PC-9 (cell line): Measurements from ENCODE around the gene PIGBOS1. TPM values are rescaled to one million over a fixed set of nuclear protein-coding genes. Genes with fewer than 3 reads are reported as not detected.
A peak's percentile ranks its signal among the peaks of the same experiment; 100 is the strongest.
"Not testable (repeated sequence)": the region's sequence is repeated elsewhere in the genome, so short reads cannot be mapped to it uniquely, and the experiment has no call there.

ENCODE experiments used
- BruUV-seq: library from RNA; stranded (reverse); fragments of 400-500 nt; replicated peaks from 2 replicates; lab custom pipeline; 2021; lab: Mats Ljungman, UMichigan
- CTCF ChIA-PET: fragments of 300-600 bp; sonication (Branson Sonifier 250); formaldehyde crosslinking; loops from one replicate; lab custom pipeline; 2022; ENCODE audit warnings: antibody characterized with exemption; lab: Charles Lee
- POLR2A ChIA-PET: fragments of 300-600 bp; sonication (Branson Sonifier 250); formaldehyde crosslinking; loops from one replicate; lab custom pipeline; 2022; ENCODE audit warnings: antibody characterized with exemption; ENCODE audit not compliant: unreplicated experiment; lab: Charles Lee
- DNase-seq, 2 experiments: peaks; one replicate each; pipeline versions ENCODE4 v3.0.0 to v3.0.0-alpha.2; 2015 to 2022; ENCODE audit warnings: mixed read lengths in 1 of 2
- H2AFZ ChIP-seq: fragments of 200-600 bp; sonication (generic); 2 replicates; pipeline ENCODE4 v1.8.1; 2017; ENCODE audit warnings: antibody characterized with exemption
- H3F3A ChIP-seq: fragments of 200-600 bp; sonication (generic); 2 replicates; pipeline ENCODE4 v1.8.1; 2017; ENCODE audit warnings: antibody characterized with exemption, mild to moderate bottlenecking, low read depth; ENCODE audit not compliant: insufficient read depth
- H3K27ac ChIP-seq: fragments of 200-600 bp; sonication (generic); 2 replicates; pipeline ENCODE4 v1.6.1; 2016; ENCODE audit warnings: mixed run types
- H3K27me3 ChIP-seq: fragments of 200-600 bp; sonication (generic); 2 replicates; pipeline ENCODE4 v1.6.1; 2016; ENCODE audit warnings: low read depth, mixed run types; ENCODE audit not compliant: insufficient read depth
- H3K36me3 ChIP-seq: fragments of 200-600 bp; sonication (generic); 2 replicates; pipeline ENCODE4 v1.6.1; 2016; ENCODE audit warnings: low read depth, mixed run types
- H3K4me1 ChIP-seq: fragments of 200-600 bp; sonication (generic); replicated peaks from 2 replicates; pipeline ENCODE4 v1.6.1; 2016; ENCODE audit warnings: mixed run types; ENCODE audit not compliant: insufficient read depth
- H3K4me2 ChIP-seq: fragments of 200-600 bp; sonication (generic); 2 replicates; pipeline ENCODE4 v1.6.1; 2017; ENCODE audit warnings: mixed run types
- H3K4me3 ChIP-seq: fragments of 200-600 bp; sonication (generic); 2 replicates; pipeline ENCODE4 v1.6.1; 2016; ENCODE audit warnings: mixed run types
- H3K79me2 ChIP-seq: fragments of 200-600 bp; sonication (generic); 2 replicates; pipeline ENCODE4 v1.6.1; 2017; ENCODE audit warnings: low read depth, mixed run types
- H3K9me2 ChIP-seq: fragments of 200-600 bp; sonication (generic); 2 replicates; pipeline ENCODE4 v1.8.1; 2017; ENCODE audit warnings: mild to moderate bottlenecking; ENCODE audit not compliant: insufficient read depth
- H3K9me3 ChIP-seq: fragments of 200-600 bp; sonication (generic); 2 replicates; pipeline ENCODE4 v1.8.1; 2016; ENCODE audit warnings: low read depth; ENCODE audit not compliant: insufficient read depth
- H4K20me1 ChIP-seq: fragments of 200-600 bp; sonication (generic); 2 replicates; pipeline ENCODE4 v1.8.1; 2017; ENCODE audit not compliant: insufficient read depth
- CTCF ChIP-seq: fragments of 200-600 bp; sonication (generic); conservative IDR thresholded peaks from 2 replicates; pipeline ENCODE4 v1.6.1; 2017; ENCODE audit warnings: mixed run types, antibody characterized with exemption, mild to moderate bottlenecking, moderate library complexity
- EZH2 ChIP-seq: fragments of 200-600 bp; sonication (generic); IDR thresholded peaks from 2 replicates; pipeline ENCODE4 v1.8.0; 2017; ENCODE audit warnings: antibody characterized with exemption, low read depth
- intact Hi-C: fragments of 100-400 bp; cut with micrococcal nuclease; formaldehyde crosslinking; loops from one replicate; pipeline ENCODE4 v1.10.0; 2022; ENCODE audit not compliant: unreplicated experiment
- total RNA-seq: library from RNA; stranded (reverse); gene quantifications from 2 replicates; pipeline ENCODE4 v1.2.3, GENCODE V29; 2021

PIGBOS1 gene
- total RNA-seq, 1 experiment from 2014 or later, result 9.9 TPM

GRCh38 chr15:55320238-55320550, 1.3 kb upstream of the PIGBOS1 start:
- Histone ChIP-seq H2AFZ (no peak overlapping the region), H3F3A (peaks cover 8% of the 10 kb centered on the region; the same call in 1 of the 2 replicates), H3K4me3 (no peak overlapping the region), H4K20me1 (no peaks in the 10 kb centered on the region), H3K27me3 (no peaks in the 10 kb centered on the region), H3K9me2 (no peaks in the 10 kb centered on the region), H3K4me1 (no peaks in the 10 kb centered on the region), H3K9me3 (no peaks in the 10 kb centered on the region), H3K36me3 (no peaks in the 10 kb centered on the region), H3K4me2 (peak overlapping the region; percentile 73), H3K27ac (no peak overlapping the region), H3K79me2 (peaks cover 16% of the 10 kb centered on the region)
- DNase-seq, result no peak
- TF ChIP-seq CTCF (no peak), EZH2 (no peak)
- ChIA-PET POLR2A (no interaction called here), CTCF (no interaction called here)
- no TSS peak for BruUV-seq
- intact Hi-C loops, result no loop called here

- Histone ChIP-seq H3K9me3 (no peaks in the 10 kb centered on the region), H3K27ac (peak overlapping the region; percentile 81), H3K79me2 (peaks cover 16% of the 10 kb centered on the region), H3K4me3 (peak overlapping the region; percentile 76), H3K4me1 (no peaks in the 10 kb centered on the region), H3F3A (peaks cover 8% of the 10 kb centered on the region; the same call in 1 of the 2 replicates), H3K9me2 (no peaks in the 10 kb centered on the region), H3K36me3 (no peaks in the 10 kb centered on the region), H3K4me2 (peak overlapping the region; percentile 73), H2AFZ (peak overlapping the region; percentile 90), H3K27me3 (no peaks in the 10 kb centered on the region), H4K20me1 (no peaks in the 10 kb centered on the region)
- TF ChIP-seq EZH2, result no peak
- no peak for TF ChIP-seq CTCF
- ChIA-PET CTCF (interaction anchor here (0.5 to 0.9 kb wide), 2 partner anchors 89 to 477 kb away, joined by 3 to 4 read pairs; partner anchors contain the start of genes CCPG1 and PIERCE2), POLR2A (interaction anchor here (0.6 kb wide), 2 partner anchors 28 to 66 kb away, joined by 3 read pairs; no protein-coding TSS in a partner anchor)
- no peak for DNase-seq
- intact Hi-C loops, result loop anchor here (2.0 to 5.0 kb wide), 2 partner anchors 29 to 88 kb away; partner anchors contain the start of genes CCPG1 and PIERCE2
- BruUV-seq, result TSS peak; percentile 53
These were observed 764 bp upstream of the PIGBOS1 start for GRCh38 chr15:55319537-55320237.

GRCh38 chr15:55302801-55303200, 16.1 kb downstream of the PIGBOS1 start:
- BruUV-seq, result not testable (repeated sequence)

More at GRCh38 chr15:55302801-55303200, 16.1 kb downstream of the PIGBOS1 start:
- H3K9me2 ChIP-seq, H3K27me3 ChIP-seq, POLR2A ChIA-PET, H3K36me3 ChIP-seq, H3K9me3 ChIP-seq, H2AFZ ChIP-seq, H3K4me3 ChIP-seq, H3K4me1 ChIP-seq, H3K4me2 ChIP-seq, H3K79me2 ChIP-seq, intact Hi-C loops, DNase-seq, CTCF ChIA-PET, H3F3A ChIP-seq, H4K20me1 ChIP-seq, H3K27ac ChIP-seq: not testable (repeated sequence)
